GM21360 (cell line): ENCODE results near the gene GPR21.

Experiments used
- ATAC-seq: cut with Tn5 transposase; IDR thresholded peaks from one replicate; pipeline ENCODE4 v1.9.1; 2021; ENCODE audit warnings: mild to moderate bottlenecking, moderate library complexity; ENCODE audit not compliant: unreplicated experiment

The GPR21 gene

DNA sequence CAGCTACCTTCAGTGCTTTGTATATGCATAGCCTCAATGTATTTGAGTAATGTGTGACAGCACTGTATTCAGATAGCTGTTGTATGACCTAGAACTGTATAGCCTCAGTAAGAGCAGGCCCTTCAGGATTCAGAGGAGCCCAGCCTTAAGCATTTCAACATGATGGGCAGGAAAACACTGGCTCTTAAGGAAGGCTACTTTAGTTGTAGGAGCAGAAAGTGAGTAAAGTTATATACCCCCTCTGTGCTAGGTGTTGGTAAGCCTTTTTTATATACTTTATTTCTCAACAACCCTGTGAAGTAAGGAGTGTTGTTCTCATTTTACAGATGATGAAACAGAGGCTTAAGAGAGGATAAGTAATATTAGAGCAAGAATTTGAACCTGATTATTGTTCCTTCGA, 1.5 kb upstream of the GPR21 start:
- no peak for ATAC-seq

GRCh38 chr9:123033864-123034601, 566 bp downstream of the GPR21 start:
- ATAC-seq = no peak

DNA sequence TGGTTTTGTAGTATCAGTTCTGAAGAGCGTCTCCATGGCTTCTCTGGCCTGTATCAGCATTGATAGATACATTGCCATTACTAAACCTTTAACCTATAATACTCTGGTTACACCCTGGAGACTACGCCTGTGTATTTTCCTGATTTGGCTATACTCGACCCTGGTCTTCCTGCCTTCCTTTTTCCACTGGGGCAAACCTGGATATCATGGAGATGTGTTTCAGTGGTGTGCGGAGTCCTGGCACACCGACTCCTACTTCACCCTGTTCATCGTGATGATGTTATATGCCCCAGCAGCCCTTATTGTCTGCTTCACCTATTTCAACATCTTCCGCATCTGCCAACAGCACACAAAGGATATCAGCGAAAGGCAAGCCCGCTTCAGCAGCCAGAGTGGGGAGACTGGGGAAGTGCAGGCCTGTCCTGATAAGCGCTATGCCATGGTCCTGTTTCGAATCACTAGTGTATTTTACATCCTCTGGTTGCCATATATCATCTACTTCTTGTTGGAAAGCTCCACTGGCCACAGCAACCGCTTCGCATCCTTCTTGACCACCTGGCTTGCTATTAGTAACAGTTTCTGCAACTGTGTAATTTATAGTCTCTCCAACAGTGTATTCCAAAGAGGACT, 1.5 kb downstream of the GPR21 start:
- ATAC-seq = no peak

GRCh38 chr9:123035791-123036190, 2.3 kb downstream of the GPR21 start:
- no peak for ATAC-seq

DNA sequence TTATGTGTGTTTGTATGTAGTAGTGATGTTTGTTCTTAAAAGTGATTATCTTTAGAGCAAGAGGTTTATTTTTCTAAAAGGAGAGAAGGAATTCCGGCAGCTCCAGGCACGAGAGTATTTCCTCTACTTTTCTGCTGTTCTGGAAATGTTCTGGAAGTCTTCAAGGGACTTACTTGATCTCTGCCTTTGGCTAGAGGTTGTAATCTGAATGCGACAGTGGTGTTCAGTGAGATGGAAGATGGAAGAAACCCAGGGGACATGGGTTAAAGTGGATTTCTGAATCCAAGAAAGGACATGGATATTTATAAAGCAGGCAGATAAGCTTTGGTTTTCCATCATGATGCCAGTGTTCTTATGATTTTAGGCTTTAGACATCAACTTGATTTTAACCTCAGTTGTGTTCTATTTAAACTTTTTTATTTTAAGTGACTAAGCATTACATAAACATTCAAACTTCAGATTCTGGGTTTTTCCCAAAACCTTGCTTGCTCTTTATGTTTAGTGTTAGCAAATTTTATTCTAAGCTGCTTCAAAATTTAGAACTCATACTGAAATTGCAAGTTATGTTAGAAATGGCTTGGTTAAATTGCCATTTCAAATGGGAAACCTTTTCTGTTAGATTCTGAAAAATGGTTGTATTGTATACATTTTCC, 3.6 kb downstream of the GPR21 start:
- no peak for ATAC-seq

GRCh38 chr9:123039617-123040219, 6.3 kb downstream of the GPR21 start:
- no peak for ATAC-seq

DNA sequence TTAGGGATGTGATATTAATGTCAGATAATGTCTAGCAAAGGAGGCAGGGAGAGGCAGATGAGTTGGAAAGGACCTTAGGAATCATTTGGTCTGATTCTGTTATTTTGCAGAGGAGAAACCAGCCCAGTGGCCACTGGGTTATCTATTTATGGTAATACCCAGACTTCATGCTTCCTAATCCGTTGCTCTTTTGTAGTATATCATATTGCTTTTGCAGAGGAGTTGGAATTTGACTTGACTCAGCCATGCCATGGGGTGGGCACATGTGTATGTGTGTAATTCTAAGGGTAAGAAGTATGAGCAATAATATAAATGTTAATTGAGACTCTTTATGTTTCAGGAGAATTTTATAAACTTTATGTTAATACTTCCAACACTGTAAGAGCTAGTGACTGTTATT, 7.3 kb downstream of the GPR21 start:
- ATAC-seq = no peak

GRCh38 chr9:123041489-123041888, 8.0 kb downstream of the GPR21 start:
- ATAC-seq = no peak

DNA sequence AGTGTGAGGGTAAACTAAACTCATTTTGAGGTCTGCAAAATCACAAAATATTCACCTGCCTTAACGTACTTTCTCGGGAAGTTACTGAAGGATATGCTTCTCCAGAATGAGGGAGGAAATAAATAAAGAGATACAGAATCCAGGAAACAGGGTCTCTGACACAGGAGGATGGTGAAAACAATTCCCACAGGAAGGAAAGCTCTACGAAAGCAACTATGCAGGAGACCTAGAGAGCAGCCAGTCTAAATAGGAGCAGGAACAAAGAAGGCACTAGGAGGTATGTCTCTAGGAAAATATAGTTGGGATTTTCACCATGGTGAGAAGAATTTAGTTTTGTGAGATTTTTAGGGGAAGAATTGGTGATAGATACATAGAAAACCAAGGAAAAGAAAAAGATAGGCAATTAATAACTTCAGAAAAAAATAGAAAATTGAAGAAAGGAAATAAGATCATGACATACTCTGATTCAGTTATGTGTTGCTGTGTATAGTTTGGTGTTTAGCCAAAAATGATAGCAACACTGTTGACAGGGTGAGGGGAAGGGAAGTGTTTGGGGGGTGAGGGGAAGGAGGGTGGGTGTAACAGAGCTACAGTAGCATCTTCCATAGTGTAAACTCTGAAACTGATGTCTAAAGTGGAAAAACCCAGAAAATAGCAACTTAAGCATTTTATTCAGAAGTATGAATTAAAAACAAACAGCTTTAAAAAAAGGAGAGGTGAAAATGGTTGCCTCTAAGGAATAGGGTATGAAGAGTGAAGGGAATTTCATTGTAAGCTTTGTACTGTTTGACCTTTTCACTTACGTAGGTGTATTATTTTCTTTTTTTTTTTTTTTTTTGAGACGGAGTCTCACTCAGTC, 9.8 kb downstream of the GPR21 start:
- no peak for ATAC-seq

DNA sequence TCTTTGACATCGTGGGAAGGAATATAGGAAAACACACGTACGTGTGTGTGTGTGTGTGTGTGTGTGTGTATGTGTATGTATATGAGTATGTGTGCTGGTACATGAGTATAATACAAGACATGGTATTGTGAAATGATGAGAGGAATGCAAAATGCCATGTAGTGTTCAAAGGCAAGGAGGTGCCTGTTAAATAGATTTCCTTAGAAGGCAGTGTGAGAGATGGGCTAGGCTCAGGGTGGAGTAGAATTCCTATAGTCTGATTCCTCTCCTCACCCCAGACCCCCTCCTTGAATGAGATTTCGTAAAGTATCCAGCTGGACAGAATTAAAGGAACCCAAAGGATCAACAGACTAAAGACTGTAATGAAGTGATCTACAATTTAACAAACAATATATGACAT, 11.1 kb downstream of the GPR21 start:
- ATAC-seq = no peak

DNA sequence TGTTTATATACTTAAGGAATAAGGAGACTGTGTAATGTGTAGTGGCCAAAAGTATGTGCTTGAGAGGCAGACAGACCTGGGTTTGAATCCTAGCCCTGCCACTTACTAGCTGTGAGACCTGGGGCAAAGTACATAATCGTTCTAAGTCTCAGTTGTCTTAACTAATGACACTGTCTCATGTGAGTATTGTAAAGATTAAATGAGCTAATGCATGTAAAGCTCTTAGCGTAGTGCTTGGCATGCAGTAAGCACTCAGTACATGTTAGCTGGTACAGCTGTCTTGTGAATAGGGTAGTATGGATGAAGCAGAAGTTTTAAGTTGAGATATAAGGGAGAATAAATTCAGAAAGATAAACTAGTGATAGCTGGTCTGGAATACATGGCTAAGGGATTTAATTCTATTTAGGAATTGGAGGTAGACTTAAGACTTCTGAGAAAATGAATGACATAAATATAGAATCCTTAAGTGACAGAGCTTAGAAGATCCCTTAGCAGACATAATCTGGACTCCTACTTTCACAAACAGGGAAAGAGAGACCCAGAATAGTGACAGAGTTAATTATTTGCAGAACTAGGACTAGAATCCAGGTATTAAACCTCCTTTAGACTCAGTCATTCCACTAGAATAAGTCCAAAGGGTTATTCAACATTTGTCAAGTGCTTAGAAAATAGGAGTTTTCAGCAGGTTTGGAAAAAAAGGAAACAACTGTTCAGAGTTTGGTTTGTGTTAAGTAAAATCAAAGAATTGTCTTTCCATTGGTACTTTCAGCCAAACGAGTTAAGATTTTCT, 13.1 kb downstream of the GPR21 start:
- no peak for ATAC-seq

DNA sequence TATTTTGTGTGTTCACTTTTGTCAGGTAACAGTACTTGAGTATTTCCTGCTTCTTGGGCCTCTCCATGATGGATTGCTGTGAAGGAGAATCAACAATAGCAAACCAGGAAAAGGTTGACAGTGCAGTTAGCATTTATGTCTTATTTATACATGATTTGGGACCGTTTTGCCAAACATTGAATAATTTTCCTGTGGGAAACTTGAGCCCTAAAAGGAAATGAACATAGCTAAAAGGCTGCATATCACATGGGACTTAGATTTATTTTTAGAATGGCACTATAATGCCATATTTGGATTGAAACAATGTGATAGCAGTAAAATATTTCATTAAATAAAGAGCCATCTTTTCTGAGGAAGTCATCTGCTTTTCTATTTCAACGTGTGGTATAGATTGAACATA, 15.3 kb downstream of the GPR21 start:
- ATAC-seq = no peak

GRCh38 chr9:123049589-123050222, 16.2 kb downstream of the GPR21 start:
- ATAC-seq = no peak

DNA sequence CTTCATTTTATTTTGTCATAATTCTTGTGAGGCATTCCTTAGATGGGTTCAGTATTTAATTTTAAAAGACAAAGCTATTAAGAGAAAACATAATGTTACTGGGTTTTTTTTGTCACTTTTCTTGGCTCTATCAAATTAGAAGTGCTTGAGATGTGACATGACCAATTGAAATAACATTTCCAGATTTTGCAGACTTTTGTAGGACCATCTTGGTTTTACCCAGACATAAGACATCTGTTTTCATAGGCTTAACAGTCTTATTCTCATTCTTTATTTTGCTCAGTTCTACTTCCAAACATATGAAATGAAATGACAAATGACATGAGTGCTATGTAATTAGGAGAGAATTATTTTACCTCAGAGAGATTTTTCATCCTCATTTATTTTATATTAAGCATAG, 19.6 kb downstream of the GPR21 start:
- ATAC-seq = no peak

DNA sequence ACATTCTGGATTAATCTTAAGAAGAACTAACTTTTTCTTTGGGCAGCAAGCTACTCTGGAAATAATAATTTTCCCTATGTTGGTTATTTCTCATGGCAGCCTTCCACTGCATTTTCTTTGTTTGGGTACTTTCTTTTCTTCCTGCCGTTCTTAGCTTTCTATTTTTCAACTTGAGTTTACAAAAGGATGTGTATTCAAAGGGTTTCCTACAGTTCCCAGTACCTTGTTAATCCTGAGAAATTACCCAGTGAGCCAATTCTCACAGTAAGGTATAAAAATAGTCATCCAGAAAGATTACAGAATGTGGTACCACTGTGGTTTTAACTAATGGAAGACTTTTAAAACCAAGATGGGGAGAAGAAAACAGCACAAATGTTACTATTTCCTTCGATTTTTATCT, 20.2 kb downstream of the GPR21 start:
- no peak for ATAC-seq

DNA sequence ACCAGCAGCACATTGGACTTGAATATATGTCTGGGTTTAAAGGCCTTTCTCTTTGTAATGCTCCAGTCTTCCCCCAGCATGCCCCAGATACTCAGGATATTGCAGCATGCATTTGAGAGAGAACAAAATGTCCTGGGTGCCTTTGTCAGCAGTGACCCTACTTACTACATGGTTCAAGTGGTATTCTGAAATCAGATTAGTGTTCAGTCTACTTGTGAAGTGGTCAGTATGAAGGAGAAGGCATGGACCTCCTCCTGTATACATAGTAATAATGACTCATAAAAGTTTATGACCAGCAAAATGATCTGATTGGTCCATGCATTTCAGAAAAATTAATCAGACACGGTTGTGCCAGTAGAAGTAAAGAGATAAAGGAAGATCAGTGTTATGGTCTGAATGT, 25.4 kb downstream of the GPR21 start:
- ATAC-seq = no peak

- ATAC-seq = no peak
Observed at GRCh38 chr9:123059472-123060220, 26.2 kb downstream of the GPR21 start.

DNA sequence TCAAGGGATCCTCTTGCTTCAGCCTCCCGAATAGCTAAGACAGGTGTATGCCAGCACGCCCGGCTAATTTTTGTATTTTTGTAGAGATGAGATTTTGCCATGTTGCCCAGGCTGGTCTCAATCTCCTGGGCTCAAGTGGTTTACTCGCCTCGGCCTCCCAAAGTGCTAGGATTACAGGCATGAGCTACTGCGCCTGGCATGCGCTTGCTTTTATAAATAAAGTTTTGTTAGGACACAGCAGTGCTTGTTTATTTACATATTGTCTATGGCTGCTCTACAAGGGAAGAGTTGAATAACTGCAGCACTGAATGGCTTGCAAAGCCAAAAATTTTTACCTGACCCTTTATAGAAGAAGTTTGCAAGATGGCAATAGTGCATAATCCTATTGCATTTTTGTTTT, 27.7 kb downstream of the GPR21 start:
- no peak for ATAC-seq
